GM12873 (cell line): Measurements from ENCODE around the gene MPRIP.

Source experiments
- CTCF ChIP-seq: IDR thresholded peaks from 2 replicates; pipeline ENCODE4 v1.5.1; 2012; ENCODE audit warnings: low read depth, mild to moderate bottlenecking, moderate library complexity, low read length, control low read depth; ENCODE audit not compliant: insufficient read depth; ENCODE audit errors: missing control alignments

Gene MPRIP

GRCh38 chr17:17182598-17183136 is 140.4 kb downstream of the MPRIP start:
- no peak for TF ChIP-seq CTCF

- no peak for TF ChIP-seq CTCF
Measured at GRCh38 chr17:17183744-17184143, 141.5 kb downstream of the MPRIP start.

DNA sequence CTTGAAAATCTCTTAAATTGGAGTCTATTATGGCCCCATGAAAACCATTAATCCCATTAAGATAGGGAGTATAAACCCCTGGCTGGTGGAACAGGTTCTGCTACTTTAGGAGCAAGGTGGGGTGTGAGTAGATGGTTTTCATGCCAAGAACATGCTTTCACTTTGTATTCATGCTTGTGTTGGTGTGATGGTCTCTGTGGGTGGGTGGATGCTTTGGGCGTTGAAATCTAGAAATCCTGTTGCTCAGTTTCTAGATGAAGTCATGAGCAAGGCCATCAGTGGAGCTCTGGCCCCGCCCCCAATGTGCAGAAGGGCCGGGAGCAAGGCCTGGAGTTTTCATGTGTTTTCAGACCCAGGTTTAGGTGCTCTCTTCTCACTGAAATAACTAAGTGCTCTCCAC is 143.8 kb downstream of the MPRIP start:
- no peak for TF ChIP-seq CTCF

- TF ChIP-seq CTCF, result no peak
Measured at GRCh38 chr17:17186551-17187505, 144.6 kb downstream of the MPRIP start.

DNA sequence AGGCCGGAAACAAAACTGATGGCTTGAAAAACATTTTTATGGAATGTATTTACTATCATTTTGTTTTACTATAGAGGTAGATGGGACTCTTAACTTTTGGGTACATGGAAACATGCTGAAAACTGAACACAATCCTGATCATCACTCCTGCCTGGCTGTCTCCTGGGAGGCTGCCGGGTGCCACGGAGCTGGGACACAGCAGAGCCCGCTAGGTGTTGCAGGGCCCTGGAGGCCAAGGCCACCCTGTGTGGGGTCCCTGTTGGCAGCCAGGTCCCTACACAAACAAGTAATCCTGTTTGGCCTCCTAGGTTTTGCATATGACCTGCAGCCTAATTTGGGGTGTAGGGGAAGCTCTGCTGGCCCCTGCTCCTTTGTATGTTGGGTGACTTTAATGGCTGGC is 146.3 kb downstream of the MPRIP start:
- TF ChIP-seq CTCF, result no peak

GRCh38 chr17:17189559-17189958 is 147.3 kb downstream of the MPRIP start:
- no peak for TF ChIP-seq CTCF

- TF ChIP-seq CTCF, result no peak
Measured at GRCh38 chr17:17190188-17190587, 147.9 kb downstream of the MPRIP start.
